Retina (tissue), 1 donor: ENCODE measurements around the gene PPHLN1.
"Not testable (repeated sequence)": the region's sequence is repeated elsewhere in the genome, so short reads cannot be mapped to it uniquely, and the experiment has no call there.

ENCODE experiments used
- DNase-seq: peaks from one replicate; pipeline ENCODE4 v3.0.0-alpha.2; 2016

The PPHLN1 gene

GRCh38 chr12:42380733-42381132 is 54.8 kb downstream of the PPHLN1 start:
- DNase-seq = no peak

GRCh38 chr12:42382013-42382696 is 56.2 kb downstream of the PPHLN1 start:
- DNase-seq = no peak

GRCh38 chr12:42385326-42385841 is 59.4 kb downstream of the PPHLN1 start:
- no peak for DNase-seq

GRCh38 chr12:42386308-42386707 is 60.3 kb downstream of the PPHLN1 start:
- DNase-seq = no peak

GRCh38 chr12:42388086-42388485 is 62.1 kb downstream of the PPHLN1 start:
- DNase-seq = not testable (repeated sequence)

- DNase-seq = no peak
Observed at GRCh38 chr12:42394429-42394828, 68.5 kb downstream of the PPHLN1 start.

- no peak for DNase-seq
Observed at GRCh38 chr12:42396473-42397259, 70.7 kb downstream of the PPHLN1 start.

GRCh38 chr12:42402821-42403411 is 76.9 kb downstream of the PPHLN1 start:
- no peak for DNase-seq

GRCh38 chr12:42407306-42407705 is 81.3 kb downstream of the PPHLN1 start:
- DNase-seq = no peak

- DNase-seq = no peak
Observed at GRCh38 chr12:42409471-42409870, 83.5 kb downstream of the PPHLN1 start.

GRCh38 chr12:42410340-42410739 is 84.4 kb downstream of the PPHLN1 start:
- DNase-seq = no peak

- no peak for DNase-seq
Observed at GRCh38 chr12:42420395-42420794, 94.4 kb downstream of the PPHLN1 start.

GRCh38 chr12:42421844-42422779 is 96.1 kb downstream of the PPHLN1 start:
- no peak for DNase-seq

- no peak for DNase-seq
Observed at GRCh38 chr12:42422785-42423184, 96.8 kb downstream of the PPHLN1 start.

- DNase-seq = no peak
Observed at GRCh38 chr12:42426746-42427145, 100.8 kb downstream of the PPHLN1 start.

- no peak for DNase-seq
Observed at GRCh38 chr12:42428850-42429249, 102.9 kb downstream of the PPHLN1 start.

GRCh38 chr12:42432517-42433140 is 106.7 kb downstream of the PPHLN1 start:
- DNase-seq = no peak

- DNase-seq = no peak
Observed at GRCh38 chr12:42440608-42441007, 114.6 kb downstream of the PPHLN1 start.

GRCh38 chr12:42442311-42442759 is 116.4 kb downstream of the PPHLN1 start:
- DNase-seq = no peak

- DNase-seq = no peak
Observed at GRCh38 chr12:42442888-42443287, 116.9 kb downstream of the PPHLN1 start.

GRCh38 chr12:42444192-42444943 is 118.4 kb downstream of the PPHLN1 start:
- DNase-seq = no peak
